ENCODE results near the gene HK2.

DNA sequence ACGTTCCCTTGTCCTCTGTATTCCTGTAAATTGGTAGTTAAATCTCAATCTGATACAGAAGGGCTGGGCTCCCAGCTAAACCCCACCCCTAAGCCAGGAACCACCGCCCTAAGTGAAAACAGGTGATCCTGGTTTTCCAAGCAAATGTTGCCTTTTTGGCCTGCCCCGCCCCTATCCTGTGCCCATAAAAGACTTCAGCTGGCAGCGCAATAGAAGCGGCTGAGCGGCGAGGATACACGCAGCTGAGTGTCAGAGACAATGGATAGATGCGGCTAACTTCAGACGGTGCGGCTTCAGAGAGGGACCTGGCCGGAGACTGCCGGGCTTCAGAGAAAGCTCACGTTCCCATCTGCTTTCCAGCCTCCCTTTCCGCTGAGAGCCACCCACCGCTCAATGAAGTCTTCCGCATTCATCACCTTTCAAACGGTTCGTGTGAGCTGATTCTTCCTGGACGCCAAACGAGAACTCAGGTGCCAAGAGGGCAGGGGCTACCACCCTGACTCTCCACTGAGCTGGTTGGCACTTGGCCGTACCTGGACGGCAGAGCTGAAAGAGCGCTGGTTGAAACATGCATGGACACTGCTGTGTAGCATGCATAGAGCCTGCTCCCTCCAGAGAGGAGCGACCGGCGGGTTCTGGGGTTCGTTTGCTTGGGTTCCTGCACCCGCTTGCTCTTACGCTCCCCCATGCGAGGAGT lies 75.0 kb downstream of the HK2 start:
- TF ChIP-seq EZH2 (IDR thresholded peaks at IDR 0.05; ENCODE audit: insufficient read depth, poor library complexity, severe bottlenecking) (no peak), EZH2phosphoT487 (IDR thresholded peaks at IDR 0.05; ENCODE audit: insufficient read depth, low read depth) (no peak)

Data from GM23248 (cell line).